Measurements from ENCODE around the gene IREB2.
"Not testable (repeated sequence)": the region's sequence is repeated elsewhere in the genome, so short reads cannot be mapped to it uniquely, and the experiment has no call there.

IREB2 gene

DNA sequence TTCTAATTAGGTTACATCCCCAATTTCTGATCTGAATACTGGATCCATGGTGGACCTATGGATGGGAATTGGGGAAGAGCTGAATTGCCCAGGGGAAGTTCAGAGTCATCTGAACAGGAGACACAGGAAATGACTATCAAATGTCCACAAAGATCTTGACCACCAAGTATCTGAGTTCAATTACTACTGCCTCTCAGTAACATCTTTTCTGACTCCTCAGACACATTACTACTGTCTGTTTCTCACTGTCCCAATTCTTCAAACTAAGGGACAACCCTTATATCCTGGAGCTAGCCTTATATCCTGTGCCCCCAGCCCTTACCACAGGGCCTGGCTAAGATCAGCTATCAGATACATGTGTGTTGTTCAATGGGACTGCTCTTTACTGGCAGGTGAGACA is 10.1 kb upstream of the IREB2 start:
- Histone ChIP-seq H3K27ac (ENCODE audit: low read depth, low read length) (no peak overlapping the region), H3K18ac (ENCODE audit: low read length) (no peak overlapping the region), H3K4me2 (ENCODE audit: low read length) (no peak overlapping the region), H3K4ac (ENCODE audit: low read depth, low read length) (no peak overlapping the region), H3K56ac (ENCODE audit: low read length) (no peak overlapping the region), H2BK15ac (replicated peaks; ENCODE audit: low read depth) (no peak overlapping the region), H3K4me3 (ENCODE audit: low read length) (no peak overlapping the region), H4K8ac (ENCODE audit: low read depth, low read length) (no peak overlapping the region), H3K27me3 (ENCODE audit: insufficient read depth, low read length, poor library complexity) (no peaks in the 10 kb centered on the region), H2AK5ac (ENCODE audit: low read length) (no peak overlapping the region), H3K4me1 (ENCODE audit: control insufficient read depth, low read depth, low read length) (no peaks in the 10 kb centered on the region), H3K79me2 (ENCODE audit: control insufficient read depth, insufficient read depth, low read length) (no peaks in the 10 kb centered on the region), H2BK120ac (ENCODE audit: low read depth, low read length) (no peak overlapping the region), H3K36me3 (ENCODE audit: control insufficient read depth, insufficient read depth, low read length) (no peaks in the 10 kb centered on the region), H3K23ac (ENCODE audit: low read length) (no peak overlapping the region), H4K5ac (ENCODE audit: low read length) (no peak overlapping the region), H3K9ac (ENCODE audit: low read length) (no peak overlapping the region), H2BK5ac (ENCODE audit: low read length) (no peak overlapping the region), H3K79me1 (ENCODE audit: low read length) (no peaks in the 10 kb centered on the region)
- no peak for DNase-seq

DNA sequence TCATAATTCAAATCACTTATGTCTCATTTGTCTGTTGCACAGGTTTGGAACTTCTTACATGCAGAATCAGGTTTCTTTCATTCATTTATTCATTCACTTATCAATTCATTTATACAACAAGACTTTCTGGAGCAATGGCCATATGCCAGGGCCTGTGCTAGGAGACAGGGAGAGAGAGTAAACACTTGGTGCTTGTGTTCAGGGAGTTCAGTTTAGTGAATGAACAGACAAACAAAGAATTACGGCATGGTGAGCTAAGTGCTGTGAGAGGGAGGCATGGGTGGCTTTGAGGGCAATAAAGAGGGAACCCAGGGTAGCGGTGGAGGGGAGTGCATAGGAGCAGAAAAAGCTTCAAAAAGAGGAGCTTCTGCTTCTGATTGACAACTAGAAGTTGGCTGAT is 8.5 kb upstream of the IREB2 start:
- Histone ChIP-seq H3K79me2 (ENCODE audit: control insufficient read depth, insufficient read depth, low read length) (no peaks in the 10 kb centered on the region), H3K27me3 (ENCODE audit: insufficient read depth, low read length, poor library complexity) (no peaks in the 10 kb centered on the region), H3K4me3 (ENCODE audit: low read length) (no peak overlapping the region), H4K8ac (ENCODE audit: low read depth, low read length) (no peak overlapping the region), H3K27ac (ENCODE audit: low read depth, low read length) (no peak overlapping the region), H3K4ac (ENCODE audit: low read depth, low read length) (no peak overlapping the region), H3K9ac (ENCODE audit: low read length) (no peak overlapping the region), H3K79me1 (ENCODE audit: low read length) (no peaks in the 10 kb centered on the region), H3K36me3 (ENCODE audit: control insufficient read depth, insufficient read depth, low read length) (no peaks in the 10 kb centered on the region), H2BK5ac (ENCODE audit: low read length) (no peak overlapping the region), H2AK5ac (ENCODE audit: low read length) (no peak overlapping the region), H4K5ac (ENCODE audit: low read length) (no peak overlapping the region), H2BK120ac (ENCODE audit: low read depth, low read length) (no peak overlapping the region), H3K23ac (ENCODE audit: low read length) (no peak overlapping the region), H2BK15ac (replicated peaks; ENCODE audit: low read depth) (no peak overlapping the region), H3K56ac (ENCODE audit: low read length) (no peak overlapping the region), H3K18ac (ENCODE audit: low read length) (no peak overlapping the region), H3K4me2 (ENCODE audit: low read length) (no peak overlapping the region), H3K4me1 (ENCODE audit: control insufficient read depth, low read depth, low read length) (no peaks in the 10 kb centered on the region)
- WGBS (ENCODE audit: extremely low coverage, insufficient coverage, low lambda C conversion rate) = no CpG with 5 or more reads among the region's 2 CpGs
- DNase-seq = no peak

DNA sequence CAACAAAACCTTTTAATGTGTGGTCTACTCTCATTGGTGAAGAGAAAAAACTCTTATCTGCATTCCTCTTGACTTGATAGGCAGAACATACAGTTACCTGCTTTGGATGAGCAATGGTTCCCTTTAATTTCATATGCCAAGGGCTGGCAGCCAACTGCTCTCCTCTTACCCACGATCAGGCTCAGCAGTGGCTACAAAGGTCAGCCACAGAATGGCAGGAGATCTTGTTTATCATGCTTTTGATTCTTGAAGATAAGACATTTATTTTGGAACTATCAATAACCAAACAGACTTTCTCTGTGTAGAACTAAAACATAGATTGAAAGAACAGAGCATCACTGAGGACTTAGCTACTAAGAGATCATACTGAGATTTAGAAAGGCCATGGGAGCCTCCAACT is 6.1 kb upstream of the IREB2 start:
- Histone ChIP-seq H3K27ac (ENCODE audit: low read depth, low read length) (no peak overlapping the region), H4K5ac (ENCODE audit: low read length) (no peak overlapping the region), H3K23ac (ENCODE audit: low read length) (no peak overlapping the region), H2BK120ac (ENCODE audit: low read depth, low read length) (no peak overlapping the region), H3K79me1 (ENCODE audit: low read length) (no peaks in the 10 kb centered on the region), H3K4me1 (ENCODE audit: control insufficient read depth, low read depth, low read length) (no peaks in the 10 kb centered on the region), H2BK15ac (replicated peaks; ENCODE audit: low read depth) (no peak overlapping the region), H3K18ac (ENCODE audit: low read length) (no peak overlapping the region), H3K36me3 (ENCODE audit: control insufficient read depth, insufficient read depth, low read length) (no peaks in the 10 kb centered on the region), H2AK5ac (ENCODE audit: low read length) (no peak overlapping the region), H3K56ac (ENCODE audit: low read length) (no peak overlapping the region), H3K4me3 (ENCODE audit: low read length) (no peak overlapping the region), H3K4ac (ENCODE audit: low read depth, low read length) (no peak overlapping the region), H2BK5ac (ENCODE audit: low read length) (no peak overlapping the region), H4K8ac (ENCODE audit: low read depth, low read length) (no peak overlapping the region), H3K27me3 (ENCODE audit: insufficient read depth, low read length, poor library complexity) (no peaks in the 10 kb centered on the region), H3K9ac (ENCODE audit: low read length) (no peak overlapping the region), H3K4me2 (ENCODE audit: low read length) (no peak overlapping the region), H3K79me2 (ENCODE audit: control insufficient read depth, insufficient read depth, low read length) (no peaks in the 10 kb centered on the region)
- WGBS (ENCODE audit: extremely low coverage, insufficient coverage, low lambda C conversion rate) = no CpG with 5 or more reads among the region's 1 CpG
- no peak for DNase-seq

DNA sequence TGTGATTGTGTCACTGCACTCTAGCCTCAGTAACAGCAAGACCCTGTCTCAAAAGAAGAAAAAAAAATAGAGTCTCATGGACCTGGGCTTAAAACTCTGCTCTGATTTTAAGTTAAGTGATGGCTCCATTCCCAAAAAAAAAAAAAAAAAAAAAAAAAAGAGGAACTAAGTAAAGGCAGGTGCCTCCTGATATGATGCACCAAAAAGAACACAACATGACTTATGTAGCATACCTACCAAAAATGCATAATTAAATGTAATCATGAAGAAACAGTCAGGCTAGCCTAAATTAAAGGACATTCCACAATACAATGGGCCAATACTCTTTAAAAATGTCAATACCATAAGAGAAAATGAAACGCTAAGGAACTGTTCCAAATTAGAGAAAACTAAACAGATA is 5.4 kb upstream of the IREB2 start:
- Histone ChIP-seq H3K27me3 (ENCODE audit: insufficient read depth, low read length, poor library complexity) (no peaks in the 10 kb centered on the region), H3K79me2 (ENCODE audit: control insufficient read depth, insufficient read depth, low read length) (no peaks in the 10 kb centered on the region), H2BK5ac (ENCODE audit: low read length) (no peak overlapping the region), H3K36me3 (ENCODE audit: control insufficient read depth, insufficient read depth, low read length) (no peaks in the 10 kb centered on the region), H3K27ac (ENCODE audit: low read depth, low read length) (no peak overlapping the region), H3K23ac (ENCODE audit: low read length) (no peak overlapping the region), H2BK120ac (ENCODE audit: low read depth, low read length) (no peak overlapping the region), H4K5ac (ENCODE audit: low read length) (no peak overlapping the region), H3K56ac (ENCODE audit: low read length) (no peak overlapping the region), H2AK5ac (ENCODE audit: low read length) (no peak overlapping the region), H3K79me1 (ENCODE audit: low read length) (no peaks in the 10 kb centered on the region), H4K8ac (ENCODE audit: low read depth, low read length) (no peak overlapping the region), H3K4me2 (ENCODE audit: low read length) (no peak overlapping the region), H3K4ac (ENCODE audit: low read depth, low read length) (no peak overlapping the region), H2BK15ac (replicated peaks; ENCODE audit: low read depth) (no peak overlapping the region), H3K4me1 (ENCODE audit: control insufficient read depth, low read depth, low read length) (peaks cover 3% of the 10 kb centered on the region), H3K9ac (ENCODE audit: low read length) (no peak overlapping the region), H3K18ac (ENCODE audit: low read length) (no peak overlapping the region), H3K4me3 (ENCODE audit: low read length) (no peak overlapping the region)
- no peak for DNase-seq
- WGBS (ENCODE audit: extremely low coverage, insufficient coverage, low lambda C conversion rate) = no CpG with 5 or more reads among the region's 1 CpG

DNA sequence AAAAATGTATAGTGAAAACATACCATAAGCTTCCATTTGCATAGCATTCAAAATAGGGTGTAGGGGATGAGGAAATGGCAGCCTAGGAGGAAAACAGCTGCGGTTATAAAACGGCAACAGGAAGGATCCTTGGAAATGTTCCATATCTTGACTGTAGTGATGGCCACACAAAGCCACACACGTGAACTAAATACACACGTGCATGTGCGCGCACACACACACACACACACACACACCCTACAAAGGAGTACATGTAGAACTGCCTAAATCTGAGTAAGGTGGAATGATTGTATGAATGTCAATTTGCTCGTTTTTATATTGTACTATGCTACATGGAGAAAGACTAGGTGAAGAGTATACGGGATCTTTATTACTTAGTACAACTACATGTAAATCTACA is 3.9 kb upstream of the IREB2 start:
- Histone ChIP-seq H3K56ac (ENCODE audit: low read length) (no peak overlapping the region), H3K79me2 (ENCODE audit: control insufficient read depth, insufficient read depth, low read length) (peaks cover 6% of the 10 kb centered on the region), H3K4me3 (ENCODE audit: low read length) (no peak overlapping the region), H3K4me2 (ENCODE audit: low read length) (no peak overlapping the region), H2AK5ac (ENCODE audit: low read length) (no peak overlapping the region), H4K8ac (ENCODE audit: low read depth, low read length) (no peak overlapping the region), H3K23ac (ENCODE audit: low read length) (no peak overlapping the region), H2BK15ac (replicated peaks; ENCODE audit: low read depth) (no peak overlapping the region), H3K9ac (ENCODE audit: low read length) (no peak overlapping the region), H3K27ac (ENCODE audit: low read depth, low read length) (no peak overlapping the region), H2BK5ac (ENCODE audit: low read length) (no peak overlapping the region), H3K27me3 (ENCODE audit: insufficient read depth, low read length, poor library complexity) (no peaks in the 10 kb centered on the region), H3K79me1 (ENCODE audit: low read length) (no peaks in the 10 kb centered on the region), H3K36me3 (ENCODE audit: control insufficient read depth, insufficient read depth, low read length) (no peaks in the 10 kb centered on the region), H3K4me1 (ENCODE audit: control insufficient read depth, low read depth, low read length) (peaks cover 3% of the 10 kb centered on the region), H3K4ac (ENCODE audit: low read depth, low read length) (no peak overlapping the region), H2BK120ac (ENCODE audit: low read depth, low read length) (no peak overlapping the region), H4K5ac (ENCODE audit: low read length) (no peak overlapping the region), H3K18ac (ENCODE audit: low read length) (no peak overlapping the region)
- no peak for DNase-seq
- no CpG with 5 or more reads among the region's 8 CpGs for WGBS (ENCODE audit: extremely low coverage, insufficient coverage, low lambda C conversion rate)

DNA sequence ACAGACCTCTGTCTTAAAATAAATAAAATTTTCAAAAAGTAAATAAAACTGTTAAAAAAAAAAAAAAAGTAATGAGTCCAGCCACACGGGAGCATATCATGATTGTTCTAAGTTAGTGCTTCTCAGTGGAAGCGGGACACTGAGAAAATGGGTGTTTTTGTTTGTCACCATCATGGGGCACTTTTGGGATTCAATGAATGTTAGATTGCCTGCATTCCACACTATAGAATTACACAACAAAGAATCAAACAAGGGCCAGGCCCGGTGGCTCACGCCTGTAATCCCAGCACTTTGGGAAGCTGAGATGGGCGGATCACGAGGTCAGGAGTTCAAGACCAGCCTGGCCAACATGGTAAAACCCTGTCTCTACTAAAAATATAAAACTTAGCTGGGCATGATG is 3.3 kb upstream of the IREB2 start:
- not testable (repeated sequence) for H3K36me3 ChIP-seq (ENCODE audit: control insufficient read depth, insufficient read depth, low read length); H2BK5ac ChIP-seq (ENCODE audit: low read length); H3K27me3 ChIP-seq (ENCODE audit: insufficient read depth, low read length, poor library complexity); DNase-seq; H2AK5ac ChIP-seq (ENCODE audit: low read length); H3K79me1 ChIP-seq (ENCODE audit: low read length); H3K9ac ChIP-seq (ENCODE audit: low read length); H4K5ac ChIP-seq (ENCODE audit: low read length); H3K4ac ChIP-seq (ENCODE audit: low read depth, low read length); H3K56ac ChIP-seq (ENCODE audit: low read length); H3K4me2 ChIP-seq (ENCODE audit: low read length); H2BK120ac ChIP-seq (ENCODE audit: low read depth, low read length); H2BK15ac ChIP-seq (replicated peaks; ENCODE audit: low read depth); H3K27ac ChIP-seq (ENCODE audit: low read depth, low read length); H3K18ac ChIP-seq (ENCODE audit: low read length); H4K8ac ChIP-seq (ENCODE audit: low read depth, low read length); H3K4me1 ChIP-seq (ENCODE audit: control insufficient read depth, low read depth, low read length); H3K23ac ChIP-seq (ENCODE audit: low read length); H3K4me3 ChIP-seq (ENCODE audit: low read length)
- WGBS (ENCODE audit: extremely low coverage, insufficient coverage, low lambda C conversion rate) = no CpG with 5 or more reads among the region's 6 CpGs
- peaks cover 10% of the 10 kb centered on the region for H3K79me2 ChIP-seq (ENCODE audit: control insufficient read depth, insufficient read depth, low read length)

Data from mesendoderm (in vitro differentiated cells).